Keratinocyte (primary cell): ENCODE results near the gene RNF31.

Experiments
- CTCF ChIP-seq, 3 experiments: IDR thresholded peaks in 1 of 3; conservative IDR thresholded peaks in 1 of 3; optimal IDR thresholded peaks in 1 of 3; 2 replicates in 2 of 3; 3 replicates in 1 of 3; pipeline versions ENCODE3 to v1.5.1; 2011; ENCODE audit warnings: low read length in 3 of 3, mild to moderate bottlenecking in 3 of 3, moderate library complexity in 2 of 3, control low read depth in 1 of 3, inconsistent platforms in 1 of 3; ENCODE audit not compliant: insufficient read depth in 2 of 3; ENCODE audit errors: extremely low read depth in 1 of 3
- EZH2 ChIP-seq: IDR thresholded peaks from one replicate; pipeline ENCODE4 v1.6.1; 2012; ENCODE audit warnings: inconsistent platforms, mild to moderate bottlenecking, low read length, moderate library complexity

- TF ChIP-seq EZH2 (no peak), CTCF (optimal IDR thresholded peaks at IDR 0.05 in 1 of 3, IDR thresholded peaks at IDR 0.05 in 1 of 3, conservative IDR thresholded peaks at IDR 0.05 in 1 of 3; ENCODE audit: extremely low read depth in 1 of 3, insufficient read depth in 2 of 3, low read length in 3 of 3) (no peak)
These were observed 9.5 kb upstream of the RNF31 start for GRCh38 chr14:24137529-24138395.
